ENCODE data around the gene UGT3A1.

- no peak for TF ChIP-seq CTCF (conservative IDR thresholded peaks at IDR 0.05; ENCODE audit: low read depth, low read length)
- TF ChIP-seq EZH2 (IDR thresholded peaks at IDR 0.05; ENCODE audit: borderline replicate concordance, low read depth, low read length, poor library complexity, severe bottlenecking): no peak
Observed at GRCh38 chr5:36033047-36033446, 41.9 kb upstream of the UGT3A1 start.

Measured in A673 (cell line).